Prostate gland (tissue), 2 donors: ENCODE data around the gene RAB42.

Source experiments
- POLR2A ChIP-seq: fragments of 450-650 bp; IDR thresholded peaks from one replicate; pipeline ENCODE4 v1.6.1; 2016; ENCODE audit warnings: antibody characterized with exemption, mild to moderate bottlenecking
- TF ChIP-seq, protein P1 (sequence below), 4 experiments: fragments of 200-600 bp in 2 of 4; fragments of 450-650 bp in 2 of 4; sonication (generic) in 2 of 4; IDR thresholded peaks; 1 replicate in 3 of 4; 2 replicates in 1 of 4; pipeline ENCODE4 v1.5.1; 2016 to 2019; ENCODE audit warnings: antibody characterized with exemption in 4 of 4, mild to moderate bottlenecking in 2 of 4, moderate library complexity in 2 of 4

DNA sequence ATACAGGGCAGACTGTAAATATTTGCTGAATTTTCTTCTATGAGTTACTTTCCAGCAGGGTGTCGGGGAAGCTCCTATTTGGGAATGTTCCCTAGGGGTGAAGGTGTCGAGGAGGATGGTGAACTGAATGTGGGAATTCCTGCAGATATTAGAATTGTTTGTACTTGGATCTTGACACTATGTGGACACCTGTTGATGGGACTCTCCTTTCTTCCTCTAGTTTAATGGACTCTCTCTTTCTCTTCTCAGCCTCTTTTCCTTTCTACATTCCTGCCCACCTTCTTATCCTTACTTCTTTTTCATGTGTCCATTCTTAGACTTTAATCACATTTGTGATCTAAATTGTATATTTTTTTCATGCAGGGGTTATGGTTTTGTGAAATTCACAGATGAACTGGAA lies 25.1 kb upstream of the RAB42 start:
- TF ChIP-seq, protein P1, sequence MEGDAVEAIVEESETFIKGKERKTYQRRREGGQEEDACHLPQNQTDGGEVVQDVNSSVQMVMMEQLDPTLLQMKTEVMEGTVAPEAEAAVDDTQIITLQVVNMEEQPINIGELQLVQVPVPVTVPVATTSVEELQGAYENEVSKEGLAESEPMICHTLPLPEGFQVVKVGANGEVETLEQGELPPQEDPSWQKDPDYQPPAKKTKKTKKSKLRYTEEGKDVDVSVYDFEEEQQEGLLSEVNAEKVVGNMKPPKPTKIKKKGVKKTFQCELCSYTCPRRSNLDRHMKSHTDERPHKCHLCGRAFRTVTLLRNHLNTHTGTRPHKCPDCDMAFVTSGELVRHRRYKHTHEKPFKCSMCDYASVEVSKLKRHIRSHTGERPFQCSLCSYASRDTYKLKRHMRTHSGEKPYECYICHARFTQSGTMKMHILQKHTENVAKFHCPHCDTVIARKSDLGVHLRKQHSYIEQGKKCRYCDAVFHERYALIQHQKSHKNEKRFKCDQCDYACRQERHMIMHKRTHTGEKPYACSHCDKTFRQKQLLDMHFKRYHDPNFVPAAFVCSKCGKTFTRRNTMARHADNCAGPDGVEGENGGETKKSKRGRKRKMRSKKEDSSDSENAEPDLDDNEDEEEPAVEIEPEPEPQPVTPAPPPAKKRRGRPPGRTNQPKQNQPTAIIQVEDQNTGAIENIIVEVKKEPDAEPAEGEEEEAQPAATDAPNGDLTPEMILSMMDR (IDR thresholded peaks at IDR 0.05): no peak
- no peak for TF ChIP-seq POLR2A
